HEK293 (cell line): ENCODE data around the gene DLL1.

Source experiments
- CTCF ChIA-PET: fragments of 350-600 bp; formaldehyde crosslinking; extraction: SDS; loops from one replicate; lab custom pipeline; 2021; ENCODE audit warnings: antibody characterized with exemption; lab: Yijun Ruan, JAX
- POLR2A ChIA-PET: fragments of 300-600 bp; formaldehyde crosslinking; extraction: SDS; loops from one replicate; lab custom pipeline; 2020; ENCODE audit warnings: antibody characterized with exemption, inconsistent platforms; lab: Yijun Ruan, JAX
- H3K27ac ChIP-seq: fragments of 200-500 bp; sonication (Bioruptor generic); 2 replicates; pipeline ENCODE4 v1.5.1; 2014; ENCODE audit warnings: low read depth, low read length, control low read depth, inconsistent platforms; ENCODE audit errors: extremely low read depth
- H3K36me3 ChIP-seq, 2 experiments: fragments of 200-500 bp in 1 of 2; sonication (Bioruptor generic) in 1 of 2; 1 replicate in 1 of 2; 2 replicates in 1 of 2; pipeline ENCODE4 v1.5.1; 2014 to 2017; ENCODE audit warnings: inconsistent platforms in 2 of 2, low read length in 2 of 2; ENCODE audit not compliant: control insufficient read depth in 2 of 2, insufficient read depth in 1 of 2
- H3K4me1 ChIP-seq: fragments of 200-500 bp; sonication (Bioruptor generic); 2 replicates; pipeline ENCODE4 v1.5.1; 2014; ENCODE audit warnings: mild to moderate bottlenecking, low read length, inconsistent platforms; ENCODE audit not compliant: control insufficient read depth, insufficient read depth
- H3K4me3 ChIP-seq: 2 replicates; pipeline ENCODE4 v1.5.1; 2011; ENCODE audit warnings: low read depth, mild to moderate bottlenecking, control low read depth, low read length, moderate library complexity
- H3K9me3 ChIP-seq: fragments of 200-500 bp; sonication (Bioruptor generic); 2 replicates; pipeline ENCODE4 v1.5.1; 2014; ENCODE audit warnings: low read depth, low read length, inconsistent platforms; ENCODE audit not compliant: control insufficient read depth, insufficient read depth
- AEBP2 ChIP-seq: fragments of 450-650 bp; formaldehyde crosslinking; IDR thresholded peaks from 2 replicates; pipeline ENCODE4 v1.5.1; 2016; ENCODE audit warnings: missing biosample characterization, missing genetic modification characterization, borderline replicate concordance
- GLIS2 ChIP-seq: fragments of 450-650 bp; formaldehyde crosslinking; IDR thresholded peaks from 2 replicates; pipeline ENCODE4 v1.5.1; 2016; ENCODE audit warnings: missing biosample characterization, missing genetic modification characterization
- HOXA7 ChIP-seq: sonication (generic); formaldehyde crosslinking; IDR thresholded peaks from 2 replicates; pipeline ENCODE4 v1.8.1; 2022; ENCODE audit warnings: missing genetic modification reagents, borderline replicate concordance
- KLF16 ChIP-seq: fragments of 450-650 bp; formaldehyde crosslinking; IDR thresholded peaks from 2 replicates; pipeline ENCODE4 v1.5.1; 2017; ENCODE audit warnings: missing biosample characterization, missing genetic modification characterization
- ZBTB20 ChIP-seq: fragments of 450-650 bp; formaldehyde crosslinking; IDR thresholded peaks from 2 replicates; pipeline ENCODE4 v1.5.1; 2016; ENCODE audit warnings: missing biosample characterization, missing genetic modification characterization
- ZBTB49 ChIP-seq: fragments of 450-650 bp; formaldehyde crosslinking; IDR thresholded peaks from 2 replicates; pipeline ENCODE4 v1.5.1; 2016; ENCODE audit warnings: missing biosample characterization, missing genetic modification characterization, low read depth
- ZNF24 ChIP-seq: fragments of 450-650 bp; formaldehyde crosslinking; IDR thresholded peaks from 2 replicates; pipeline ENCODE4 v1.5.1; 2016; ENCODE audit warnings: missing biosample characterization, missing genetic modification characterization
- ZNF366 ChIP-seq: fragments of 450-650 bp; formaldehyde crosslinking; conservative IDR thresholded peaks from 2 replicates; pipeline ENCODE4 v1.5.1; 2016; ENCODE audit warnings: missing biosample characterization, missing genetic modification characterization
- ZNF549 ChIP-seq: fragments of 450-650 bp; IDR thresholded peaks from 2 replicates; pipeline ENCODE4 v1.5.1; 2018; ENCODE audit warnings: missing biosample characterization, missing genetic modification characterization, mild to moderate bottlenecking, inconsistent platforms, moderate library complexity
- ZNF610 ChIP-seq: fragments of 450-650 bp; formaldehyde crosslinking; IDR thresholded peaks from 2 replicates; pipeline ENCODE4 v1.5.1; 2016; ENCODE audit warnings: missing biosample characterization, missing genetic modification characterization, borderline replicate concordance
- ZNF623 ChIP-seq: fragments of 450-650 bp; formaldehyde crosslinking; IDR thresholded peaks from 2 replicates; pipeline ENCODE4 v1.5.1; 2016; ENCODE audit warnings: missing biosample characterization, missing genetic modification characterization
- ZNF626 ChIP-seq: fragments of 450-650 bp; sonication (Bioruptor Pico); formaldehyde crosslinking; IDR thresholded peaks from 2 replicates; pipeline ENCODE4 v1.5.1; 2018; ENCODE audit warnings: missing biosample characterization, missing genetic modification characterization, inconsistent platforms
- ZNF707 ChIP-seq: fragments of 450-650 bp; formaldehyde crosslinking; IDR thresholded peaks from 2 replicates; pipeline ENCODE4 v1.5.1; 2016; ENCODE audit warnings: missing biosample characterization, missing genetic modification characterization
- ZSCAN18 ChIP-seq: fragments of 450-650 bp; formaldehyde crosslinking; IDR thresholded peaks from 2 replicates; pipeline ENCODE4 v1.5.1; 2016; ENCODE audit warnings: missing biosample characterization, missing genetic modification characterization
- TF ChIP-seq, protein P1 (sequence below): fragments of 450-650 bp; formaldehyde crosslinking; IDR thresholded peaks from 2 replicates; pipeline ENCODE4 v1.5.1; 2016; ENCODE audit warnings: missing biosample characterization, missing genetic modification characterization

The DLL1 gene

GRCh38 chr6:170281331-170282292, 9.3 kb downstream of the DLL1 start:
- Histone ChIP-seq H3K36me3 (peaks cover 0 to 52% of the 10 kb centered on the region in 2 experiments; a peak in 2 of 3 replicates), H3K4me1 (peaks cover 3% of the 10 kb centered on the region; the same call in 1 of the 2 replicates), H3K4me3 (no peak overlapping the region), H3K27ac (no peak overlapping the region), H3K9me3 (no peaks in the 10 kb centered on the region)
- ChIA-PET POLR2A (interaction anchor here (2.7 kb wide), 1 partner anchor 9 kb away, joined by 20 read pairs; the partner anchor contains the start of gene DLL1), CTCF (no interaction called here)
- TF ChIP-seq ZNF24 (peak; percentile 88), ZNF549 (tag by site-specific recombination) (no peak)

DNA sequence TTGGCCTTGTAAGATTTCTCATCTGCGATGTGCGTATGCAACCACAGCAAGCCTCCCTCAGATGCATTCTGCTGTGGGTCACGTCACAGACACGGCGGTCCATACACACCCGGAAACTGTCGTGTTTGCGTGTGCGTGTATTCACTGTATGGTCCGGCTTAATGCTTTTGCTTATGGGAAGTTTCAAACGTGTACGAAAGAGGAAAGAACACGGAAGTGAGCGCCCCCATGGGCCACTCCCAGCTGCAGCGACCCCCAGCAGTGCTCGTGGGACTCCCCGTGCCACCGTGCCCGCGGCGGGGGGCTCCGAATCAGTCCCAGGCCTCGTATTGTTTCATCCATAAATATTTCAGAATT, 10.2 kb downstream of the DLL1 start:
- no peak overlapping the region for H3K4me3 ChIP-seq
- CTCF ChIA-PET, result interaction anchor here (1.2 kb wide), 1 partner anchor 237 kb away, joined by 3 read pairs; no protein-coding TSS in a partner anchor

DNA sequence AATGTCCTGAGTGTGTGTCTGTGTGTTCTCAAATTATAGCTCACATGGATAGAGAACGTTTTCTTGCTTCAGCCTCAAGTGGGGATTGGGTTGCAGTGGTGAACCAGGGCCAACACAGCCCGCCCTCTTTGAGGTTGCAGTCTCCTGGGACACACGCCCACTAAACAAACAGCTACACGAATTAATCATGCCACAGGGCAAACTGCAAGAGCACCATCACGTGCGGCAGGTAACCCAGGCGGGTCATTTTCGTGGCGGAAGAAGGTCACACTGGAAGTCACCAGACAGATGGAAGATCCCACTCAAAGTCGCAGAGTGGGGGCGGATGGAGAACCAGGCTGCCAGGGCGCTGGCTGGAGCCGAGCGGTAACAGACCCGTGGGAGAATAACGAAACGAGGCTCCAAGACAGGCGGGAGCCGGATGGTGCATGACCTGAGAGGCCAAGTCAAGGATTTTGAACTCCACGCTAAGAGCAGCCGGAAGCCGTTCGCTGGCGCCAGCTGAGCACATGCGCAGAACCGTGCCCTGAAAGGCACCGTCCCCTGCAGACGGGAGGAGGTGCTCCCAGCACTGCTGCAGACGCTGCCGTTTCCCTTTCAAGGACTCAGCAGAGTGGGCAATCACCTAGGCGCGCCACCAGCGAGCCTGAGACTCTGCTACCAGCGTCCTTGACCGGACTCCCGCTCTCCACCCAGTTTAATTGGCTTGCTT, 10.7 kb downstream of the DLL1 start:
- CTCF ChIA-PET, result interaction anchor here (0.5 to 1.2 kb wide), 4 partner anchors 11 to 237 kb away, joined by 3 to 4 read pairs (median 3); partner anchors contain the start of gene DLL1
- H3K4me3 ChIP-seq, result no peak overlapping the region
- peaks cover 3% of the 10 kb centered on the region; the same call in 1 of the 2 replicates for H3K4me1 ChIP-seq
- POLR2A ChIA-PET, result interaction anchor here (0.9 to 2.7 kb wide), 2 partner anchors 10 to 12 kb away, joined by 3 to 20 read pairs; partner anchors contain the start of gene DLL1
- peaks cover 0 to 37% of the 10 kb centered on the region in 2 experiments; a peak in 1 of 3 replicates for H3K36me3 ChIP-seq
- H3K27ac ChIP-seq, result peak overlapping the region; percentile 40; the same call in 1 of the 2 replicates
- H3K9me3 ChIP-seq, result no peaks in the 10 kb centered on the region
- TF ChIP-seq ZBTB20 (no peak; the same call in 1 of the 2 replicates), ZNF610 (tag by site-specific recombination) (no peak), HOXA7 (CRISPR knock-in tag) (no peak), ZSCAN18 (no peak), AEBP2 (tag by site-specific recombination) (no peak), KLF16 (tag by site-specific recombination) (no peak), ZNF366 (tag by site-specific recombination) (peak; percentile 65)
- TF ChIP-seq, protein P1, sequence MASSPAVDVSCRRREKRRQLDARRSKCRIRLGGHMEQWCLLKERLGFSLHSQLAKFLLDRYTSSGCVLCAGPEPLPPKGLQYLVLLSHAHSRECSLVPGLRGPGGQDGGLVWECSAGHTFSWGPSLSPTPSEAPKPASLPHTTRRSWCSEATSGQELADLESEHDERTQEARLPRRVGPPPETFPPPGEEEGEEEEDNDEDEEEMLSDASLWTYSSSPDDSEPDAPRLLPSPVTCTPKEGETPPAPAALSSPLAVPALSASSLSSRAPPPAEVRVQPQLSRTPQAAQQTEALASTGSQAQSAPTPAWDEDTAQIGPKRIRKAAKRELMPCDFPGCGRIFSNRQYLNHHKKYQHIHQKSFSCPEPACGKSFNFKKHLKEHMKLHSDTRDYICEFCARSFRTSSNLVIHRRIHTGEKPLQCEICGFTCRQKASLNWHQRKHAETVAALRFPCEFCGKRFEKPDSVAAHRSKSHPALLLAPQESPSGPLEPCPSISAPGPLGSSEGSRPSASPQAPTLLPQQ, result peak; percentile 29; the same call in 1 of the 2 replicates

More for the DNA sequence above, 10.2 kb downstream of the DLL1 start:
- peaks cover 0 to 42% of the 10 kb centered on the region in 2 experiments; a peak in 1 of 3 replicates for H3K36me3 ChIP-seq
- no peaks in the 10 kb centered on the region for H3K9me3 ChIP-seq
- H3K4me1 ChIP-seq, result peaks cover 3% of the 10 kb centered on the region; the same call in 1 of the 2 replicates
- peak overlapping the region; percentile 40; the same call in 1 of the 2 replicates for H3K27ac ChIP-seq
- POLR2A ChIA-PET, result interaction anchor here (2.7 kb wide), 1 partner anchor 9 kb away, joined by 20 read pairs; the partner anchor contains the start of gene DLL1
- TF ChIP-seq ZSCAN18 (no peak), ZNF623 (no peak), ZBTB49 (tag by site-specific recombination) (no peak), ZNF626 (tag by site-specific recombination) (no peak), ZNF707 (no peak), GLIS2 (tag by site-specific recombination) (0 out of 2 replicates have a peak, but pooled peaks have one; percentile 27)
